Measurements from ENCODE around the gene EIF4E2. TPM values are rescaled to one million over a fixed set of nuclear protein-coding genes. Genes with fewer than 3 reads are reported as not detected.

EIF4E2 gene
- total RNA-seq, 1 experiment from 2014 or later = 97.8 TPM

DNA sequence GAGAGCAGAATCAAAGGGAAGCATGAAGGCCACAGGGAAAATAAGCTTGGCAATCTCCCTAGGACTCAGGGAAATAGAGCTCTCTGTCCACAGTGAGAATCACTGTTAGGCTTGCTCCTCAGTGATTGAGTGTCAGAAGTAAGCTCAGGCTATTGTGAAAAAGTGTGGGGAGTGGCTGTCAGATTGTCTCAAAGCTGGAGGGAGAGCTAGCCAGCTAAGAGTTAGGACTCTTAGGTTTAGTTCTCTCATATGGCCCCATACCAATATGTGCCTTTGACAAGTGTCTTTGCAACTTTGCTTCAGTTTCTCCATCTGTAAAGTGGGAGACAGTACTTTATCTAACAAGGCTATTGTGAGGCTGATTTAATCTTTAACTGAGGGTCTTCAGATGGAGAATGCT lies 17.2 kb downstream of the EIF4E2 start:
- no peaks in the 10 kb centered on the region for H3K4me1 Mint-ChIP-seq
- H3K4me3 Mint-ChIP-seq = no peak overlapping the region
- no peak for DNase-seq (ENCODE audit: low spot score)
- H3K36me3 Mint-ChIP-seq = peaks cover 61% of the 10 kb centered on the region
- no peaks in the 10 kb centered on the region for H3K9me3 Mint-ChIP-seq
- CTCF ChIA-PET = interaction anchor here (0.6 kb wide), 1 partner anchor 29 kb away, joined by 3 read pairs; no protein-coding TSS in a partner anchor
- H3K27me3 Mint-ChIP-seq (ENCODE audit: low read depth) = no peaks in the 10 kb centered on the region
- no peak for TF ChIP-seq ZNF671 (CRISPR knock-in tag; IDR thresholded peaks at IDR 0.05)
- TF ChIP-seq FOXJ3 (CRISPR knock-in tag; IDR thresholded peaks at IDR 0.05; ENCODE audit: borderline replicate concordance) = no peak
- TF ChIP-seq TEAD4 (CRISPR knock-in tag; IDR thresholded peaks at IDR 0.05) = no peak
- no peak for TF ChIP-seq CBFB (CRISPR knock-in tag; IDR thresholded peaks at IDR 0.05; ENCODE audit: low read depth)
- no peak for TF ChIP-seq GABPB1 (CRISPR knock-in tag; IDR thresholded peaks at IDR 0.05)
- TF ChIP-seq GRHL2 (CRISPR knock-in tag; IDR thresholded peaks at IDR 0.05; ENCODE audit: insufficient replicate concordance, severe bottlenecking) = no peak
- no peak for TF ChIP-seq RELA (CRISPR knock-in tag; IDR thresholded peaks at IDR 0.05; ENCODE audit: borderline replicate concordance)
- TF ChIP-seq ZNF138 (CRISPR knock-in tag; conservative IDR thresholded peaks at IDR 0.05) = no peak
- TF ChIP-seq TCF7 (CRISPR knock-in tag; IDR thresholded peaks at IDR 0.05; ENCODE audit: low read depth) = no peak
- no peak for TF ChIP-seq CREM (CRISPR knock-in tag; IDR thresholded peaks at IDR 0.05)
- TF ChIP-seq EMX1 (CRISPR knock-in tag; IDR thresholded peaks at IDR 0.05) = no peak
- TF ChIP-seq NFYB (CRISPR knock-in tag; conservative IDR thresholded peaks at IDR 0.05; ENCODE audit: low read depth) = no peak
- TF ChIP-seq ZNF317 (CRISPR knock-in tag; IDR thresholded peaks at IDR 0.05; ENCODE audit: borderline replicate concordance, low read depth) = no peak
- no peak for TF ChIP-seq ATF6 (CRISPR knock-in tag; IDR thresholded peaks at IDR 0.05)
- no peak for ATAC-seq
- no peak overlapping the region for H3K27ac Mint-ChIP-seq
- POLR2A ChIA-PET = no interaction called here

DNA sequence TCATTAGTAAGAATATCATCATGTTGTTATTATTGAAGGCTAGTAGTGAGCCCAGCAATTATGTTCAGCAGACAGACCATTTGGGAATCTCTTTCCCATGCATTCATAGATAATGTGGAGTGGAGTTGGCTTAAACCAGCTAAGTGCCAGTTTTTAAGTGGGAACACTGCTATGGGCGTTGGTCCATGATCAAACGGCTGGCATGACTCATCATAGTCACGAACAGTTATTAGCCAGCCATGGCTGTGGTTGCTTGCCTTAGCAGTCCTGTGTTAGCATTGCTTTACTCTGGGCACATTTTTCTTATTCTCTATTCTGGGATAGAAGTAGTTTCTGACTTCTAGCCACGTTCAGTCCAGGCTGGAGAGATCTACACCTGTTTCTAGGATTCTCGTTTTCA lies 17.7 kb downstream of the EIF4E2 start:
- POLR2A ChIA-PET = no interaction called here
- no peak overlapping the region for H3K4me3 Mint-ChIP-seq
- no peaks in the 10 kb centered on the region for H3K4me1 Mint-ChIP-seq
- no peak overlapping the region for H3K27ac Mint-ChIP-seq
- CTCF ChIA-PET = interaction anchor here (0.6 kb wide), 1 partner anchor 29 kb away, joined by 3 read pairs; no protein-coding TSS in a partner anchor
- H3K36me3 Mint-ChIP-seq = peaks cover 61% of the 10 kb centered on the region
- no peaks in the 10 kb centered on the region for H3K27me3 Mint-ChIP-seq (ENCODE audit: low read depth)
- TF ChIP-seq ZNF532 (CRISPR knock-in tag; IDR thresholded peaks at IDR 0.05; ENCODE audit: borderline replicate concordance) (no peak), CREB1 (CRISPR knock-in tag; IDR thresholded peaks at IDR 0.05) (no peak), ZNF512 (CRISPR knock-in tag; IDR thresholded peaks at IDR 0.05; ENCODE audit: borderline replicate concordance) (no peak), ZNF121 (CRISPR knock-in tag; IDR thresholded peaks at IDR 0.05) (no peak), ZNF425 (CRISPR knock-in tag; conservative IDR thresholded peaks at IDR 0.05) (no peak)
- TF ChIP-seq, protein P1, sequence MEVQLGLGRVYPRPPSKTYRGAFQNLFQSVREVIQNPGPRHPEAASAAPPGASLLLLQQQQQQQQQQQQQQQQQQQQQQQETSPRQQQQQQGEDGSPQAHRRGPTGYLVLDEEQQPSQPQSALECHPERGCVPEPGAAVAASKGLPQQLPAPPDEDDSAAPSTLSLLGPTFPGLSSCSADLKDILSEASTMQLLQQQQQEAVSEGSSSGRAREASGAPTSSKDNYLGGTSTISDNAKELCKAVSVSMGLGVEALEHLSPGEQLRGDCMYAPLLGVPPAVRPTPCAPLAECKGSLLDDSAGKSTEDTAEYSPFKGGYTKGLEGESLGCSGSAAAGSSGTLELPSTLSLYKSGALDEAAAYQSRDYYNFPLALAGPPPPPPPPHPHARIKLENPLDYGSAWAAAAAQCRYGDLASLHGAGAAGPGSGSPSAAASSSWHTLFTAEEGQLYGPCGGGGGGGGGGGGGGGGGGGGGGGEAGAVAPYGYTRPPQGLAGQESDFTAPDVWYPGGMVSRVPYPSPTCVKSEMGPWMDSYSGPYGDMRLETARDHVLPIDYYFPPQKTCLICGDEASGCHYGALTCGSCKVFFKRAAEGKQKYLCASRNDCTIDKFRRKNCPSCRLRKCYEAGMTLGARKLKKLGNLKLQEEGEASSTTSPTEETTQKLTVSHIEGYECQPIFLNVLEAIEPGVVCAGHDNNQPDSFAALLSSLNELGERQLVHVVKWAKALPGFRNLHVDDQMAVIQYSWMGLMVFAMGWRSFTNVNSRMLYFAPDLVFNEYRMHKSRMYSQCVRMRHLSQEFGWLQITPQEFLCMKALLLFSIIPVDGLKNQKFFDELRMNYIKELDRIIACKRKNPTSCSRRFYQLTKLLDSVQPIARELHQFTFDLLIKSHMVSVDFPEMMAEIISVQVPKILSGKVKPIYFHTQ (CRISPR knock-in tag; IDR thresholded peaks at IDR 0.05) = no peak
- TF ChIP-seq, protein P2, sequence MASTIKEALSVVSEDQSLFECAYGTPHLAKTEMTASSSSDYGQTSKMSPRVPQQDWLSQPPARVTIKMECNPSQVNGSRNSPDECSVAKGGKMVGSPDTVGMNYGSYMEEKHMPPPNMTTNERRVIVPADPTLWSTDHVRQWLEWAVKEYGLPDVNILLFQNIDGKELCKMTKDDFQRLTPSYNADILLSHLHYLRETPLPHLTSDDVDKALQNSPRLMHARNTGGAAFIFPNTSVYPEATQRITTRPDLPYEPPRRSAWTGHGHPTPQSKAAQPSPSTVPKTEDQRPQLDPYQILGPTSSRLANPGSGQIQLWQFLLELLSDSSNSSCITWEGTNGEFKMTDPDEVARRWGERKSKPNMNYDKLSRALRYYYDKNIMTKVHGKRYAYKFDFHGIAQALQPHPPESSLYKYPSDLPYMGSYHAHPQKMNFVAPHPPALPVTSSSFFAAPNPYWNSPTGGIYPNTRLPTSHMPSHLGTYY (CRISPR knock-in tag; IDR thresholded peaks at IDR 0.05) = no peak
- TF ChIP-seq, protein P3, sequence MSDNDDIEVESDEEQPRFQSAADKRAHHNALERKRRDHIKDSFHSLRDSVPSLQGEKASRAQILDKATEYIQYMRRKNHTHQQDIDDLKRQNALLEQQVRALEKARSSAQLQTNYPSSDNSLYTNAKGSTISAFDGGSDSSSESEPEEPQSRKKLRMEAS (CRISPR knock-in tag; IDR thresholded peaks at IDR 0.05) = no peak
- ATAC-seq = no peak
- H3K9me3 Mint-ChIP-seq = no peaks in the 10 kb centered on the region
- DNase-seq (ENCODE audit: low spot score) = no peak

Measured in WTC11 (cell line).